Activated CD4-positive, alpha-beta T cell treated with anti-CD3 and anti-CD28 coated beads, Interleukin-2, amount 50 U/mL, for 24 hours (primary cell): Measurements from ENCODE around the gene IRAK2.
"Not testable (repeated sequence)": the region's sequence is repeated elsewhere in the genome, so short reads cannot be mapped to it uniquely, and the experiment has no call there.

Source experiments
- DNase-seq, 2 donors: peaks; one replicate each; pipeline ENCODE4 v3.0.0-alpha.2; 2020; ENCODE audit warnings: low read depth in 1 of 2, low spot score in 1 of 2

IRAK2 gene

GRCh38 chr3:10160346-10160745 lies 4.4 kb upstream of the IRAK2 start:
- DNase-seq: no peak

- DNase-seq: no peak
Observed at GRCh38 chr3:10160925-10161324, 3.8 kb upstream of the IRAK2 start.

GRCh38 chr3:10162185-10162584 lies 2.5 kb upstream of the IRAK2 start:
- DNase-seq: no peak

GRCh38 chr3:10164201-10164545 lies 546 bp upstream of the IRAK2 start:
- DNase-seq: not testable (repeated sequence)

GRCh38 chr3:10166213-10166604 lies 1.5 kb downstream of the IRAK2 start:
- DNase-seq: no peak

GRCh38 chr3:10169000-10169496 lies 4.3 kb downstream of the IRAK2 start:
- DNase-seq: no peak

- no peak for DNase-seq
Observed at GRCh38 chr3:10170915-10171478, 6.3 kb downstream of the IRAK2 start.

GRCh38 chr3:10173095-10173925 lies 8.6 kb downstream of the IRAK2 start:
- DNase-seq: no peak

GRCh38 chr3:10173926-10174435 lies 9.3 kb downstream of the IRAK2 start:
- no peak for DNase-seq

- DNase-seq: not testable (repeated sequence)
Observed at GRCh38 chr3:10175334-10175733, 10.6 kb downstream of the IRAK2 start.

GRCh38 chr3:10176150-10176549 lies 11.4 kb downstream of the IRAK2 start:
- DNase-seq: not testable (repeated sequence)

- DNase-seq: no peak
Observed at GRCh38 chr3:10177737-10178136, 13.0 kb downstream of the IRAK2 start.

GRCh38 chr3:10178892-10179291 lies 14.2 kb downstream of the IRAK2 start:
- no peak for DNase-seq

GRCh38 chr3:10180289-10180688 lies 15.6 kb downstream of the IRAK2 start:
- no peak for DNase-seq

GRCh38 chr3:10180738-10181295 lies 16.1 kb downstream of the IRAK2 start:
- DNase-seq: no peak

GRCh38 chr3:10182950-10183349 lies 18.2 kb downstream of the IRAK2 start:
- no peak for DNase-seq

GRCh38 chr3:10184250-10184649 lies 19.5 kb downstream of the IRAK2 start:
- DNase-seq: no peak

- no peak for DNase-seq
Observed at GRCh38 chr3:10185804-10186762, 21.4 kb downstream of the IRAK2 start.

- no peak for DNase-seq
Observed at GRCh38 chr3:10187290-10187876, 22.7 kb downstream of the IRAK2 start.

GRCh38 chr3:10187944-10188343 lies 23.2 kb downstream of the IRAK2 start:
- DNase-seq: no peak
